ENCODE measurements around the gene INO80D. TPM values are rescaled to one million over a fixed set of nuclear protein-coding genes. Genes with fewer than 3 reads are reported as not detected.

Gene INO80D, protein sequence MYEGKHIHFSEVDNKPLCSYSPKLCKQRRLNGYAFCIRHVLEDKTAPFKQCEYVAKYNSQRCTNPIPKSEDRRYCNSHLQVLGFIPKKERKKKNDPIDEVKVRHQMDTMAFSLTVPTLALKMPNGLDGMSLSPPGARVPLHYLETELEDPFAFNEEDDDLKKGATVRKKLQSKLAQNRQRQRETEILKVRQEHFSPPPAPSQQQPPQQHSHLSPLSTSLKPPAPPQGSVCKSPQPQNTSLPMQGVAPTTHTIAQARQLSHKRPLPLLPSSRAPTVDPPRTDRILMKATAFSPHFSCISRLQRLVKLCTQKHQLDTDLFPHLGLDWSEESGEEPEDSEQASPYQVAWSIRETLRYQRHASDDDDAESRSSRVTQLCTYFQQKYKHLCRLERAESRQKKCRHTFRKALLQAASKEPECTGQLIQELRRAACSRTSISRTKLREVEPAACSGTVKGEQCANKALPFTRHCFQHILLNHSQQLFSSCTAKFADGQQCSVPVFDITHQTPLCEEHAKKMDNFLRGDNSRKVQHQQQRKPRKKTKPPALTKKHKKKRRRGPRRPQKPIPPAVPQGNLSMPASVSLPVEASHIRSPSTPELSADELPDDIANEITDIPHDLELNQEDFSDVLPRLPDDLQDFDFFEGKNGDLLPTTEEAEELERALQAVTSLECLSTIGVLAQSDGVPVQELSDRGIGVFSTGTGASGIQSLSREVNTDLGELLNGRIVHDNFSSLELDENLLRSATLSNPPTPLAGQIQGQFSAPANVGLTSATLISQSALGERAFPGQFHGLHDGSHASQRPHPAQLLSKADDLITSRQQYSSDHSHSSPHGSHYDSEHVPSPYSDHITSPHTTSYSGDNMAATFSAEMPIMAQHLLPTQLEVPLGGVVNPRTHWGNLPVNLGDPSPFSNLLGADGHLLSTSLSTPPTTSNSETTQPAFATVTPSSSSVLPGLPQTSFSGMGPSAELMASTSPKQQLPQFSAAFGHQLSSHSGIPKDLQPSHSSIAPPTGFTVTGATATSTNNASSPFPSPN
- total RNA-seq (2022; extraction: Qiagen RNA extraction; ENCODE audit: low read depth) = 1.5 to 2.3 TPM (median 1.6 TPM) in 5 replicates

DNA sequence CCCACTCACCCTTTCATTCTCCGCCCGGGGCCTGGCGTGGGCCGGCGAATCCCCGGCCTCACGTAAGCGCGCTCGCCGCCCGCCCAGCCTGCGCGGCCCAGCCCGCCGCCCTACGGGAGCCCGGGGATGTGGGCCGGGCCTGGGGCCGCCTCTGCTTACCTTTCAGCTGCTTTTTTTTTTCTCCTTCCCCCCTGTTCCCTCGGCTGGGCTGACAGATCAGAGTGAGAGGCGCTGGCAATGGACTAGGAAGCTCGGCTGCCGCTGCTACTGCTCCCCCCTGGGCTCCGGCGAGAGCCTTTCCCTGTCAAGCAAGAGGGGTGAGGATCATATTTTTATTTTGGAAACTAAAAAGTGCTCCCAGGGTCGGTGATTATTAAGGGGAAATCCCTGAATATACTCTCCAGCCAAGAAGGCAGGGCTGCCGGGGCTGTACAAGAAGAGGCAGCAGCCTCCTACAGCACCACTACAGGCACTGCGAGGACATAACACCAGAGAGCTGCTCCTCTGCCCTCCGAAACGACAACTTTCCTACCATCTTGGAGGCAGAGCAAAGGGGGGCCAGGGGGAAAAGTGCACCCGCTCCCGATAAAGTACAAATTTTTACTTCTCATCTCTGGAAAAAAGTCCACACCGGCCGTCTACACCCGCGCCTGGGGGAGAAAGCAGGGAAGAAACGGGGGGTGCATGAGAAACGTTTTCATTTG is at the start of gene INO80D:
Gene INO80D, minus strand, starts transcription at position 433 of the 704 bp plus-strand sequence. CDS start 23,158 bp downstream, outside the sequence.

Other genes with a start within 250 kb of the INO80D start
- gene NDUFS1, start 73.3 kb upstream of the INO80D start, total RNA-seq (2022; extraction: Qiagen RNA extraction; ENCODE audit: low read depth) = 50.3 to 71.4 TPM (median 62.5 TPM) in 5 replicates
- gene EEF1B2, start 73.7 kb upstream of the INO80D start, total RNA-seq (2022; extraction: Qiagen RNA extraction; ENCODE audit: low read depth) = 1,038 to 1,113 TPM (median 1,044 TPM) in 5 replicates
- 0.86 to 1.6 TPM (median 1.2 TPM) in 5 replicates for gene ZDBF2, start 188.5 kb upstream of the INO80D start, total RNA-seq (2022; extraction: Qiagen RNA extraction; ENCODE audit: low read depth)

All from A549 treated with CpdA at 1 μM for 4 hours (cell line).